ENCODE measurements around the gene ZNF362. TPM values are rescaled to one million over a fixed set of nuclear protein-coding genes. Genes with fewer than 3 reads are reported as not detected.

The ZNF362 gene
- 8.5 to 11.4 TPM (median 10.7 TPM) in 5 replicates for total RNA-seq (2022; extraction: Qiagen RNA extraction; ENCODE audit: low read depth)

GRCh38 chr1:33256471-33257206 is at the start of gene ZNF362:
Gene ZNF362, plus strand, starts transcription at chr1:33256492. Its CDS starts 14,083 bp downstream, at chr1:33270575.

GRCh38 chr1:33320619-33321165 is 64.4 kb downstream of the ZNF362 start, which contains the start of gene A3GALT2:
Gene A3GALT2, minus strand, starts transcription at chr1:33321098. Its CDS starts 0 bp downstream, at chr1:33321098.

Other genes starting within 250 kb of the ZNF362 start
- 141 to 178 TPM (median 155 TPM) in 5 replicates for gene AK2, start 219.6 kb upstream of the ZNF362 start, total RNA-seq (2022; extraction: Qiagen RNA extraction; ENCODE audit: low read depth)
- gene AZIN2, start 175.3 kb upstream of the ZNF362 start, total RNA-seq (2022; extraction: Qiagen RNA extraction; ENCODE audit: low read depth), result 0.84 to 2.2 TPM (median 1.3 TPM) in 5 replicates
- gene TRIM62, start 74.4 kb upstream of the ZNF362 start, total RNA-seq (2022; extraction: Qiagen RNA extraction; ENCODE audit: low read depth), result 2.0 to 2.3 TPM (median 2.1 TPM) in 5 replicates
- not detected in 5 replicates for gene A3GALT2, start 64.6 kb downstream of the ZNF362 start, total RNA-seq (2022; extraction: Qiagen RNA extraction; ENCODE audit: low read depth)
- 81.0 to 90.9 TPM (median 83.8 TPM) in 5 replicates for gene PHC2, start 174.6 kb downstream of the ZNF362 start, total RNA-seq (2022; extraction: Qiagen RNA extraction; ENCODE audit: low read depth)
- gene ZSCAN20, start 216.2 kb downstream of the ZNF362 start, total RNA-seq (2022; extraction: Qiagen RNA extraction; ENCODE audit: low read depth), result 1.5 to 2.0 TPM (median 1.9 TPM) in 5 replicates